Stimulated activated CD4-positive, alpha-beta T cell treated with anti-CD3 and anti-CD28 coated beads, Interleukin-2, amount 100 ng/mL, for 4 hours (primary cell): Measurements from ENCODE around the gene ATP10B.
"Not testable (repeated sequence)": the region's sequence is repeated elsewhere in the genome, so short reads cannot be mapped to it uniquely, and the experiment has no call there.

Experiments
- DNase-seq: peaks from one replicate; pipeline ENCODE4 v3.0.0-alpha.2; 2020; ENCODE audit warnings: low read depth

Gene ATP10B

GRCh38 chr5:160812996-160813395, 39.0 kb downstream of the ATP10B start:
- DNase-seq: not testable (repeated sequence)

GRCh38 chr5:160805376-160805775, 46.6 kb downstream of the ATP10B start:
- DNase-seq: no peak

- DNase-seq: no peak
Measured at GRCh38 chr5:160802592-160802991, 49.4 kb downstream of the ATP10B start.

- no peak for DNase-seq
Measured at GRCh38 chr5:160800375-160801275, 51.4 kb downstream of the ATP10B start.

GRCh38 chr5:160799184-160799583, 52.8 kb downstream of the ATP10B start:
- no peak for DNase-seq

- DNase-seq: no peak
Measured at GRCh38 chr5:160797020-160797419, 55.0 kb downstream of the ATP10B start.

- DNase-seq: no peak
Measured at GRCh38 chr5:160793530-160793899, 58.5 kb downstream of the ATP10B start.

- no peak for DNase-seq
Measured at GRCh38 chr5:160792732-160793529, 59.1 kb downstream of the ATP10B start.

GRCh38 chr5:160792281-160792680, 59.7 kb downstream of the ATP10B start:
- DNase-seq: no peak

GRCh38 chr5:160789219-160789859, 62.7 kb downstream of the ATP10B start:
- DNase-seq: no peak

- DNase-seq: no peak
Measured at GRCh38 chr5:160788102-160788660, 63.8 kb downstream of the ATP10B start.

- DNase-seq: peak; percentile 1
Measured at GRCh38 chr5:160787240-160787639, 64.8 kb downstream of the ATP10B start.

GRCh38 chr5:160774666-160775315, 77.2 kb downstream of the ATP10B start:
- no peak for DNase-seq

GRCh38 chr5:160773646-160774410, 78.2 kb downstream of the ATP10B start:
- no peak for DNase-seq

GRCh38 chr5:160772854-160773253, 79.2 kb downstream of the ATP10B start:
- no peak for DNase-seq

- no peak for DNase-seq
Measured at GRCh38 chr5:160770718-160771117, 81.3 kb downstream of the ATP10B start.

GRCh38 chr5:160769301-160769700, 82.7 kb downstream of the ATP10B start:
- DNase-seq: no peak

GRCh38 chr5:160767062-160767461, 84.9 kb downstream of the ATP10B start:
- DNase-seq: no peak

GRCh38 chr5:160760008-160760407, 92.0 kb downstream of the ATP10B start:
- no peak for DNase-seq

GRCh38 chr5:160757194-160757593, 94.8 kb downstream of the ATP10B start:
- DNase-seq: no peak
